GM18526 (cell line): ENCODE data around the gene LYPD3.
A peak's percentile ranks its signal among the peaks of the same experiment; 100 is the strongest.

Experiments used
- POLR2A ChIP-seq: IDR thresholded peaks from 3 replicates; pipeline ENCODE4 v1.6.1; 2011; ENCODE audit not compliant: insufficient read length; ENCODE audit errors: extremely low read depth

The LYPD3 gene

GRCh38 chr19:43495082-43495481 lies 29.7 kb upstream of the LYPD3 start:
- TF ChIP-seq POLR2A = no peak

DNA sequence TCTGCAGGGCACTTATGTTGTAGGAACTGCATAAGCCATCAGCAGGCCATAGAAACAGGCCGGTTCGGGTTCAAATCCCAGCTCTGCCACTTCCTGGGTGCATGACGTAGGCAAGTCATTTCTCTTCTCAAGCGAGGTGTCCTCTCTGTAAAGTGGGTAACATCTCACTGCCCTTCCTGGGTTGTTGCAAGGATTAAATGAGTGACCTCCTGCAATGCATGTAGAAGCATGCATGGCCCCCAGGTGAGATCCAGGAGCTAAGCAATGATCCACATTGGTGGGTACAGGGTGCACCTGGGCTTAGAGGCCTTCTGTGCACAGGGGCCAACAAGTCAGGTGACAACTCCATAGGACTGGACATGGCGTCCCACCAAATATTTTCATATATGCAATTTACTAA lies 25.4 kb upstream of the LYPD3 start:
- no peak for TF ChIP-seq POLR2A

- no peak for TF ChIP-seq POLR2A
Measured at GRCh38 chr19:43489979-43490599, 24.7 kb upstream of the LYPD3 start.

- TF ChIP-seq POLR2A = no peak
Measured at GRCh38 chr19:43489310-43489709, 23.9 kb upstream of the LYPD3 start.

DNA sequence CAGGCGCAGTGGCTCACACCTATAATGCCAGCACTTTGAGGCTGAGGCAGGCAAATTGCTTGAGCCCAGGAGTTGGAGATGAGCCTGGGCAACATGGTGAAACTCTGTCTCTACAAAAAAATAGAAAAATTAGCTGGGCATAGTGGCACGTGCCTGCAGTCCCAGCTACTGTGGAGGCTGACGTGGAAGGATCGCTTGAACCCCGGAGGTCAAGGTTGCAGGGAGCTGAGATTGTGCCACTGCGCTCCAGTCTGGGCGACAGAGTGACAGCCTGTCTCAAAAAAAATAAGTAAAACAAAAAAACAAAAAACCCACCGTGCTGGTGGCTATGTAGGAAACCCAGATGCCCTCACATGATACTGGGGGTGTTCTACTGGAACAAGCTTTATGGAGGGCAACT lies 22.8 kb upstream of the LYPD3 start:
- no peak for TF ChIP-seq POLR2A

- TF ChIP-seq POLR2A = no peak
Measured at GRCh38 chr19:43486412-43486811, 21.0 kb upstream of the LYPD3 start.

DNA sequence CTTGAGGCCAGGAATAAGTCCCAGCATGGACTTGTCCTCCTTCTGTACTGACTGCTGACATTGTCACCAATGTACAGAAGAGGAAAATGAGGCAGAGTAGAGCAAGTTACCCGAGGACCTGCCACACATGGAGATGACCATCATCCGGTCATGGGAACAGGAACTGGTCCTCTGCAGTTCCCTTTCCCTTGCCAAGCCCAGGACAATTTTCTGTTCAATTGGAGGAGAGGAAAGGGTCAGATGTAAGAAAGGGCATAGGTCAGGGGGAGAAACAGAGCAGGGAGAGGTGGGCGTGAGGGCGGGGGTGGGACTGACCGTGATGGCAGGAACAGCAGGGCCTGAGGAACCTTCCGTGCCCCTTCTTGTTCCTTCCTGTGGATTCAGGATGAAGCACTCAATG lies 20.5 kb upstream of the LYPD3 start:
- no peak for TF ChIP-seq POLR2A

DNA sequence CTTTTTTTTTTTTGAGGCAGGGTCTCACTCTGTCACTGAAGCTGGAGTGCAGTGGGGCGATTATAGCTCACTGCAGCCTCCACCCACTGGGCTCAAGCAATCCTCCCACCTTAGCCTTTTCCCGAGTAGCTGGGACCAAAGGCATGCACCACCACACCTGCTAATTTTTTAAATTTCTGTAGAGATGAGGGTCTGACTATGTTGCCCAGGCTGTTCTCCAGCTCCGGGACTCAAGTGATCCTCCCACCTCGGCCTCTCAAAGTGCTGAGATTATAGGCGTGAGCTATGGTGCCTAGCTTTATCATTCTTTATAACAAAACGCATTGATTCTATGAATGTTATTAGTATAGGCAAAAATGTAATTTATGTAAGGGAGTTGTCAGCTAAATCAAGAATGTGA lies 17.9 kb upstream of the LYPD3 start:
- TF ChIP-seq POLR2A = no peak

DNA sequence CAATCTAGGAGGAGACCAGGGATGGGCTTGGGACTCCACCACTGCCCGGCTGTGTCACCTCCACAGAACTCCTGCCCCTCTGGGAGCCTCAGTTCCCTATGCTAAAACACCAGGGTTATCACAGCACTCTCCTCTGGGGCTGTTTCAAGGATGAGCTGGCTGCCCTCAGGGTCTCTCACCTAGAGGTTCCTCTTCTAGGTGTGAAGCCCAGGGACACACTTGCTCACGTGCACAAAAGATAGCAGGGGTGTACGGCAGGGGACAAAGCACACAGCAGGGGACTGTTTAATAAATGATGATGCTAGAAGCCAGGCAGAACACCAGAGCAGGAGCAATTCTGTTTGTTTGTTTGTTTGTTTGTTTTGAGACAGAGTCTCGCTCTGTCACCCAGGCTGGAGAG lies 16.8 kb upstream of the LYPD3 start:
- TF ChIP-seq POLR2A = no peak

- TF ChIP-seq POLR2A = no peak
Measured at GRCh38 chr19:43481701-43482100, 16.3 kb upstream of the LYPD3 start.

DNA sequence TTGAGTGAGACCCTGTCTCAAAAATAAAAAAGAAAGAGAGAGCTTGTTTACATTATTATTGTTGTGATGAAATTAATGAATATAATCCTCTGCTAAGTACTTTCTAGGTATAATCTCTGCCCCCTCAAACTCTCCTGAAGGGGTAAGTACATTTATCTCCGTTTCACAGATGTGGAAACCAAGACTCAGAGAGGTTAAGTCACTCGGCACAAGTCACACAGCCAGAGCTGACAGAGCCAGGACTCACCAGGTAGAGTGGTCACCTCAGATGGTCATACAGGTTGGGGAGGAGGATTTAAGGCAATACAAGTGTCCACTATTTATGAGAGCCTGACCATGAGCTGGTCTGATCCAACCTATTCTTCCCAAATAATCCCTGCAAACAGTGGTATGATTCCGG lies 15.2 kb upstream of the LYPD3 start:
- TF ChIP-seq POLR2A = no peak

GRCh38 chr19:43479961-43480561 lies 14.7 kb upstream of the LYPD3 start:
- no peak for TF ChIP-seq POLR2A

DNA sequence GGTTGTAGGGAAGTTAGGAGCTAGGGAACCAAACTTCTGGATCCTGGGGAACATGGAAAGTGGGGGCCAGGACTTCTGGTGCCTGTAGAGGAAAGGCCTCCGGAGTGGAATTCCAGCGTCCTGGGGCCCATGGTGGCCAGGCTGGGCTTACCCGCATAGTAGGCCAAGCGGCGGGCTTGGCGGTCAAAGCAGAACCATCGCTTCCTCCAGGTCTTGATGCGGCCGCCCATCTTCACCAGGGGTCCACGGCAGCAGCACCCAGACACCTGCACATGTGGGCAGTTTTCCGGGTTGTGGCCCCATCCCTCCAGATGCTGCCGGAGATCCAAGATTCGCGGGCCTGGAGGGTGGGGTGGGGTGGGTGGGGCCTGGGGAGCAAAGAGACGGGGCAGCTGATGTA lies 13.8 kb upstream of the LYPD3 start:
- TF ChIP-seq POLR2A = no peak

DNA sequence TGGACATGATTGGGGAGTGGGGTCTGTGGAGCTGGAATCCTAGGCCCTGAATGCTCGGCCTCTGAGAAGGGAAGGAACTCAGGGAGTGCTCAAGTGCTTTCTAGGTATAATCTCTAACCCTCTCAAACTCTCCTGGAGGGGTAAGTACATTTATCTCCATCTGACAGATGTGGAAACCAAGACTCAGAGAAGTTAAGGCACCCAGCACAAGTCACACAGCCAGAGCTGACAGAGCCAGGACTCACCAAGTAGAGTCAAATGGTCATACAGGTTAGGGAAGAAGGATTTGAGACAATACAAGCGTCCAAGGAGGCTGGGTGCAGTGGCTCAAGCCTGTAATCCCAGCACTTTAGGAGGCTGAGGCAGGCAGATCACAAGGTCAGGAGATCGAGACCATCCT lies 12.9 kb upstream of the LYPD3 start:
- no peak for TF ChIP-seq POLR2A

- TF ChIP-seq POLR2A = no peak
Measured at GRCh38 chr19:43476606-43477005, 11.2 kb upstream of the LYPD3 start.

DNA sequence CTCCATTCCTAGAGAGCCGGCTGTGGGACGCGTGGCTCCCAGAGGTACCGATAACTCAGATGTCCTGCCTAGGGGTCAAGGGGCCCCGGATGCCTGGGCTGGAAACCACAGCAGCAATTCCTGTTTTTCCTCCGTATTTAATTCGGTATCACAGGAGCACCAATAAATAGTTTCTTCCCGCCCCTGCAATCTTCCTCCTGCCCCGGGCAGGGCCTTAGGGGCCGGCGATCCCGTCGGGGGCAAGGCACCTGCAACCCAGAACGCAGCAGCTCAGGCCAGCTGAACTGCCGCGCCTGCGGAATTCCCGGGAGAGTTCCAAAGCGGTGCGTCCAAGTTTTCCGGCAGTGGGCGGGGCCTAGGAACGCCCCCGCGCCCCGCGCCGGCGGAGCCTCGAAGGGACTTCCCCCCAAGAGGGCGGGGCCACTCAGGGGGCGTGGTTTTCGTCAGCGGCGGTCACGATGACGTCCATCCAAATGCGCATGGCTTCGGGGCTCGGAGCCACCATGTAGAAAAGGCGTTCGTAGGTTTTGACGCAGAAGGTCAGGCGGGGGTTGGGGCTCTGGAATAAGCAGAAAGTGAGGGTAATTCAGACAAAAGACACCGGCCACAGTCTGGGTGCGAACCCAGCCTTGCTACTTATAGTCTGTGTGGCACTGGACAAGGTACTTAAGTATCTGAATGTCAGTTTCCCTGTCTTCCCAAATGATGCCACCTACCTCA lies 9.7 kb upstream of the LYPD3 start:
- TF ChIP-seq POLR2A = peak; percentile 37

DNA sequence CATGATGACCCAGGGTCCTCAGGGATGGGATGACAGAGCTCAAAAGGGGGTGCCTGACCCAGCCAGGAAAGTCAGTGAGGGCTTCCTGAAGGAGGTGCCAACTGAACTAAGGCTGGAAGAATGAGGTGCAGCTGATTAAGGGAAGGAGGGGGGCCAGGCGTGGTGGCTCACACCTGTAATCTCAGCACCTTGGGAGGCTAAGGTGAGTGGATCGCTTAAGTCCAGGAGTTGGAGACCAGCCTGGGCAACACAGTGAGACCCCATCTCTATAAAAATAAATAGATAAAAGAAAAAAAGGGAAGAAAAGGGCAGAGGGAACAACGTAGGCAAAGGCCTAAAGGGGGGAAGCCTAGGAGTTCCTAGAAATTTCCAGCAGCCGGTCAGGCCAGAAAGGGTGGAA lies 9.1 kb upstream of the LYPD3 start:
- no peak for TF ChIP-seq POLR2A
